Naive thymus-derived CD4-positive, alpha-beta T cell (primary cell): ENCODE results near the gene MIGA1. TPM values are rescaled to one million over a fixed set of nuclear protein-coding genes. Genes with fewer than 3 reads are reported as not detected.
"Not testable (repeated sequence)": the region's sequence is repeated elsewhere in the genome, so short reads cannot be mapped to it uniquely, and the experiment has no call there.

ENCODE experiments used
- ATAC-seq: fragments of 150-1000 bp; cut with Tn5 transposase; 2 replicates; pipeline ENCODE4 v1.10.0; 2021; ENCODE audit warnings: mild to moderate bottlenecking, moderate library complexity
- CTCF ChIA-PET: fragments of 350-600 bp; sonication (Branson Sonifier 250); formaldehyde crosslinking; loops from one replicate; lab custom pipeline; 2021; ENCODE audit warnings: antibody characterized with exemption; lab: Charles Lee
- POLR2A ChIA-PET: fragments of 350-600 bp; sonication (Branson Sonifier 250); formaldehyde crosslinking; loops from one replicate; lab custom pipeline; 2021; ENCODE audit warnings: antibody characterized with exemption, inconsistent platforms; lab: Charles Lee
- DNase-seq, 9 donors: peaks; one replicate each; pipeline versions ENCODE4 v3.0.0 to v3.0.0-alpha.2; 2020 to 2022; ENCODE audit warnings: mixed read lengths in 1 of 9
- H3K27ac ChIP-seq: one replicate; pipeline ENCODE4 v1.7.0; 2013; ENCODE audit warnings: mild to moderate bottlenecking, low read depth, low read length, moderate library complexity
- H3K27me3 ChIP-seq, 2 donors: one replicate each; pipeline ENCODE4 v1.7.0; 2013; ENCODE audit warnings: low read length in 2 of 2, mild to moderate bottlenecking in 2 of 2, moderate library complexity in 2 of 2; ENCODE audit not compliant: control insufficient read depth in 2 of 2, insufficient read depth in 2 of 2
- H3K36me3 ChIP-seq, 3 experiments: 1 replicate in 2 of 3; 2 replicates in 1 of 3; pipeline ENCODE4 v1.7.0; 2013; ENCODE audit warnings: low read length in 3 of 3, mild to moderate bottlenecking in 3 of 3, moderate library complexity in 1 of 3; ENCODE audit not compliant: insufficient read depth in 3 of 3, control insufficient read depth in 2 of 3
- H3K4me1 ChIP-seq, 2 donors: one replicate each; pipeline ENCODE4 v1.7.0; 2013; ENCODE audit warnings: low read length in 2 of 2, mild to moderate bottlenecking in 2 of 2, moderate library complexity in 1 of 2; ENCODE audit not compliant: control insufficient read depth in 2 of 2, insufficient read depth in 2 of 2
- H3K4me3 ChIP-seq: 2 replicates; pipeline ENCODE4 v1.7.0; 2013; ENCODE audit warnings: mild to moderate bottlenecking, low read length
- H3K9me3 ChIP-seq, 3 experiments: 1 replicate in 2 of 3; 2 replicates in 1 of 3; pipeline ENCODE4 v1.7.0; 2013; ENCODE audit warnings: low read length in 3 of 3; ENCODE audit not compliant: control insufficient read depth in 2 of 3
- H3K27ac Mint-ChIP-seq, 9 donors: one replicate each; pipeline ENCODE4 v1.8.0; 2020 to 2022; ENCODE audit warnings: mixed read lengths in 9 of 9, mild to moderate bottlenecking in 8 of 9, moderate library complexity in 5 of 9, inconsistent platforms in 2 of 9
- H3K27me3 Mint-ChIP-seq, 5 donors: one replicate each; pipeline ENCODE4 v1.8.0; 2021 to 2022; ENCODE audit warnings: mixed read lengths in 5 of 5, mild to moderate bottlenecking in 1 of 5
- H3K36me3 Mint-ChIP-seq, 5 donors: one replicate each; pipeline ENCODE4 v1.8.0; 2020 to 2022; ENCODE audit warnings: mixed read lengths in 5 of 5, mild to moderate bottlenecking in 3 of 5, inconsistent platforms in 1 of 5
- H3K4me1 Mint-ChIP-seq, 7 donors: one replicate each; pipeline ENCODE4 v1.8.0; 2020 to 2022; ENCODE audit warnings: mixed read lengths in 7 of 7, mild to moderate bottlenecking in 3 of 7, inconsistent platforms in 1 of 7
- H3K4me3 Mint-ChIP-seq, 10 donors: one replicate each; pipeline ENCODE4 v1.8.0; 2020 to 2022; ENCODE audit warnings: mild to moderate bottlenecking in 10 of 10, mixed read lengths in 10 of 10, moderate library complexity in 6 of 10, inconsistent platforms in 2 of 10
- H3K9me3 Mint-ChIP-seq, 11 donors: one replicate each; pipeline ENCODE4 v1.8.0; 2020 to 2022; ENCODE audit warnings: mixed read lengths in 11 of 11, mild to moderate bottlenecking in 4 of 11, inconsistent platforms in 1 of 11, moderate library complexity in 1 of 11
- intact Hi-C, 2 donors: fragments of 100-400 bp; cut with micrococcal nuclease; formaldehyde crosslinking; loops; one replicate each; pipeline ENCODE4 v1.15.1; 2023
- polyA plus RNA-seq, 2 donors: library from polyadenylated mRNA; unstranded; fragments of 300-500 nt; fragmentation: Illumina TruSeq; gene quantifications; one replicate each; pipeline ENCODE4 v1.2.3, GENCODE V29; 2021
- total RNA-seq, 6 experiments: library from RNA in 5 of 6; stranded (reverse) in 5 of 6; gene quantifications; 1 replicate in 5 of 6; 2 replicates in 1 of 6; pipeline ENCODE4 v1.2.3 and lab custom pipeline; 2021 to 2026

Gene MIGA1
- total and polyA plus RNA-seq, 7 experiments from 2014 or later = 8.8 to 23.5 (median 12.4) TPM

DNA sequence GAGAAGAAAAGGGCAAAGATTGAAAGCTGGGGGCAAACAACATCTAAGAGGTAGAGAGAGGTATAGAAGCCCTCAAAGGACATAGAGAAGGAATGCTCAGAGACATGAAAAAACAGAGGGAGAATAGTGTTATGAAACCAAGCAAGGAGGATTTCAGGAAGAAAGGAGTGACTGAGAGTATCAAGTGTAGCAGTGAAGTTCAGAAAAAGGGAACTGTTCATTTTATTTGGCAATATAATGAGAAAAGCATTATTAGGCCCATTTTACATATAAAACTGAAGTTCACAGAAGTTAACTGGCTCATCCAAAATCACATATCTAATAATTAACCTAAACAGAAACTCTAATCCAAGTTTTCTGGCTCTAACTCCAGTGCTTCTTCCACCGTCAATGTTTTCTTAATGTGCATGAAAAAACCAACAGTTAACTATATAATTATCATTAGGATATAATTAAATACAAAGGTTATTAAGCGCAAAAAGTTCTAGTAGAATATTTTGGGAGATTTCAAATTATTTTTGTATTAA lies 126.6 kb downstream of the MIGA1 start:
- Mint-ChIP-seq H3K4me1 (no peaks in the 10 kb centered on the region), H3K4me3 (no peak overlapping the region), H3K27me3 (peaks cover 0 to 7% (median 0%) of the 10 kb centered on the region in 5 donors), H3K27ac (no peak overlapping the region), H3K9me3 (no peaks in the 10 kb centered on the region), H3K36me3 (no peaks in the 10 kb centered on the region)
- ChIA-PET CTCF (no interaction called here), POLR2A (no interaction called here)
- intact Hi-C loops = no loop called here
- H3K27me3 ChIP-seq = no peaks in the 10 kb centered on the region
- no peaks in the 10 kb centered on the region for H3K9me3 ChIP-seq
- no peak overlapping the region for H3K4me3 ChIP-seq
- DNase-seq (no peak), ATAC-seq (no peak)
- no peak overlapping the region for H3K27ac ChIP-seq
- no peaks in the 10 kb centered on the region for H3K4me1 ChIP-seq
- no peaks in the 10 kb centered on the region for H3K36me3 ChIP-seq

GRCh38 chr1:77906624-77907023 lies 127.2 kb downstream of the MIGA1 start:
- Mint-ChIP-seq H3K9me3 (no peaks in the 10 kb centered on the region), H3K27me3 (peaks cover 0 to 7% (median 0%) of the 10 kb centered on the region in 5 donors), H3K27ac (no peak overlapping the region), H3K4me3 (no peak overlapping the region), H3K36me3 (no peaks in the 10 kb centered on the region), H3K4me1 (no peaks in the 10 kb centered on the region)
- H3K4me3 ChIP-seq = no peak overlapping the region
- H3K27me3 ChIP-seq = no peaks in the 10 kb centered on the region
- DNase-seq (no peak), ATAC-seq (no peak)
- intact Hi-C loops = no loop called here
- CTCF ChIA-PET = no interaction called here
- no peaks in the 10 kb centered on the region for H3K4me1 ChIP-seq
- POLR2A ChIA-PET = no interaction called here
- H3K9me3 ChIP-seq = no peaks in the 10 kb centered on the region
- no peak overlapping the region for H3K27ac ChIP-seq
- no peaks in the 10 kb centered on the region for H3K36me3 ChIP-seq

DNA sequence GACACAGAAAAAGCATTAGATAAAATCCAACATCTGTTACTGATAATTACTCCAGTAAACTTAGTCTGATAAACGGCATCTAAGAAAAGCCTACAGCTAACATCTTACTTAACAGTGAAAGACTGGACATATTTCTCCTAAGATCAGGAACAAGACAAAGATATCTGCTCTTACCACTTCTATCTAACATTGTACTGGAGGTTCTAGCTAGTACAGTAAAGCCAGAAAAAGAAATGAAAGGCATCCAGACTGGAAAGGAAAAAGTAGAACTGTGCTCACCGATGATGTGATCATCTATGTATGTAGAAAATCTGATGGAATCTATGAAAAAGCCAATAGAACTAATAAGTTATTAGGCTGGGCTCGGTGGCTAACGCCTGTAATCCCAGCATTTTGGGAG lies 130.7 kb downstream of the MIGA1 start:
- Histone ChIP-seq H3K36me3 (no peaks in the 10 kb centered on the region), H3K4me3 (no peak overlapping the region), H3K4me1 (no peaks in the 10 kb centered on the region), H3K27ac (no peak overlapping the region), H3K9me3 (no peaks in the 10 kb centered on the region), H3K27me3 (no peaks in the 10 kb centered on the region)
- Mint-ChIP-seq H3K27ac (no peak overlapping the region), H3K36me3 (no peaks in the 10 kb centered on the region), H3K4me1 (no peaks in the 10 kb centered on the region), H3K4me3 (peak overlapping the region in 1 of 10 donors; percentile 45), H3K9me3 (no peaks in the 10 kb centered on the region), H3K27me3 (peaks cover 0 to 4% (median 0%) of the 10 kb centered on the region in 5 donors)
- DNase-seq (no peak), ATAC-seq (no peak)
- POLR2A ChIA-PET = no interaction called here
- intact Hi-C loops = no loop called here
- CTCF ChIA-PET = no interaction called here

DNA sequence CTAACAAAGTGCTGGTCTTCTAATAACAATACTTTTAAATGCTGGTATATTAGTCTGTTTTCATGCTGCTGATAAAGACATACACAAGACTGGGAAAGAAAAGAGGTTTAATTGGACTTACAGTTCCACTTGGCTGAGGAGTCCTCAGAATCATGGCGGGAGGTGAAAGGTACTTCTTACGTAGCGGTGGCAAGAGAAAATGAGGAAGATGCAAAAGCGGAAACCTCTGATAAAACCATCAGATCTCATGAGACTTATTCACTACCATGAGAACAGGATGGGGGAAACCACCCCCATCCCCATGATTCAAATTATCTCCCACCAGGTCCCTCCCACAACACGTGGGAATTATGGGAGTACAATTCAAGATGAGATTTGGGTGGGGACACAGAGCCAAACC lies 139.5 kb downstream of the MIGA1 start:
- H3K27me3 ChIP-seq, H3K4me1 Mint-ChIP-seq, H3K27me3 Mint-ChIP-seq, POLR2A ChIA-PET, H3K27ac ChIP-seq, H3K9me3 Mint-ChIP-seq, H3K4me3 Mint-ChIP-seq, H3K27ac Mint-ChIP-seq, DNase-seq, ATAC-seq, H3K36me3 Mint-ChIP-seq, CTCF ChIA-PET, H3K36me3 ChIP-seq, H3K9me3 ChIP-seq, H3K4me3 ChIP-seq, H3K4me1 ChIP-seq, intact Hi-C loops: not testable (repeated sequence)

- Mint-ChIP-seq H3K9me3 (no peaks in the 10 kb centered on the region), H3K27ac (no peak overlapping the region), H3K4me1 (peaks cover 0 to 14% (median 6%) of the 10 kb centered on the region in 7 donors), H3K27me3 (peaks cover 0 to 3% (median 0%) of the 10 kb centered on the region in 5 donors), H3K4me3 (no peak overlapping the region), H3K36me3 (peaks cover 0 to 9% (median 3%) of the 10 kb centered on the region in 5 donors)
- ATAC-seq = no peak
- DNase-seq = no peak
- H3K27me3 ChIP-seq = no peaks in the 10 kb centered on the region
- no peak overlapping the region for H3K4me3 ChIP-seq
- POLR2A ChIA-PET = no interaction called here
- H3K9me3 ChIP-seq = no peaks in the 10 kb centered on the region
- intact Hi-C loops = no loop called here
- no peak overlapping the region for H3K27ac ChIP-seq
- no peaks in the 10 kb centered on the region for H3K4me1 ChIP-seq
- no peaks in the 10 kb centered on the region for H3K36me3 ChIP-seq
- CTCF ChIA-PET = interaction anchor here (0.6 kb wide), 2 partner anchors 140 to 385 kb away, joined by 3 read pairs; no protein-coding TSS in a partner anchor
Observed at GRCh38 chr1:77925518-77925917, 146.1 kb downstream of the MIGA1 start.

DNA sequence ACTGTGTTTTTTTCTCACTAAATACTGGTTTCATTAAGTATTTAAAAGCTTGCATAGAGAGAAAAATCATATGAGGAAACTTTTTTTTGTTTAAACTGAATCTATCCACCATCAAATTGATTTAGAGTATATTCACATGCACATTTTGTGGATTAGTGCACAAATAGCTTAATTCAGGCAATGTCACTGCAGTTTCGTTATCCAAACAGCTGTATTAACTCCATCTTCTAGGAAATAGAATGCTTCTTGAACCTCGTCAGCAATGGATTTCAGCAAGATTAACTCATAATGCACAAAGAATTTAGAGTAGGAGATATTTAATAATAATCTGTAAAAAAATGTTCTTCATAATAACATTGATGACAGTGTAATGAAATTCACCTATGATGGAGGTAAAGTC lies 146.5 kb downstream of the MIGA1 start:
- Mint-ChIP-seq H3K27me3 (peaks cover 0 to 3% (median 0%) of the 10 kb centered on the region in 5 donors), H3K36me3 (peaks cover 0 to 13% (median 3%) of the 10 kb centered on the region in 5 donors), H3K9me3 (no peaks in the 10 kb centered on the region), H3K27ac (peak overlapping the region in 3 of 9 donors; percentile 26 to 89 (median 84)), H3K4me1 (peaks cover 0 to 14% (median 6%) of the 10 kb centered on the region in 7 donors), H3K4me3 (peak overlapping the region in 7 of 10 donors; percentile 21 to 93 (median 80))
- Histone ChIP-seq H3K9me3 (no peaks in the 10 kb centered on the region), H3K36me3 (no peaks in the 10 kb centered on the region), H3K27me3 (no peaks in the 10 kb centered on the region), H3K4me1 (no peaks in the 10 kb centered on the region), H3K27ac (no peak overlapping the region), H3K4me3 (no peak overlapping the region)
- ATAC-seq (no peak), DNase-seq (no peak)
- POLR2A ChIA-PET = no interaction called here
- intact Hi-C loops = no loop called here
- CTCF ChIA-PET = interaction anchor here (0.6 kb wide), 1 partner anchor 385 kb away, joined by 3 read pairs; no protein-coding TSS in a partner anchor
